Measurements from ENCODE around the gene IGFN1.
A peak's percentile ranks its signal among the peaks of the same experiment; 100 is the strongest.

IGFN1 gene

DNA sequence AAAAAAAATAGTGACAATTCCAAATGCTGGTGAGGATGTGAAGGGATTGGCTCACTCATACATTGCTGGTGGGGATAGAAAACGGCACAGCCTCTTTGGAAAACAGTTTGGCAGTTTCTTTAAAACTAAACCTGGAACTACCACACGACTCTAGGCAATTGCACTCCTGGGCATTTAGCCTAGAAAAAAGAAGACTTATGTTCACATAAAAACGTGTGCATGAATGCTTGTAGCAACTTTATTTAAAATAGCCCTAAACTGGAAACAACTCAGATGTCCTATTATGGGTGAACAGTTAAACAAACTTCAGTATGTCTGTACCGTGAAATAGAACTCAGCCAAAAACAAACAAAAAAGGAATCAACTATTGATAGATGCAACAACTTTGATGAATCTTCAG, 26.9 kb upstream of the IGFN1 start:
- DNase-seq (ENCODE audit: low read depth in 2 of 2): no peak

DNA sequence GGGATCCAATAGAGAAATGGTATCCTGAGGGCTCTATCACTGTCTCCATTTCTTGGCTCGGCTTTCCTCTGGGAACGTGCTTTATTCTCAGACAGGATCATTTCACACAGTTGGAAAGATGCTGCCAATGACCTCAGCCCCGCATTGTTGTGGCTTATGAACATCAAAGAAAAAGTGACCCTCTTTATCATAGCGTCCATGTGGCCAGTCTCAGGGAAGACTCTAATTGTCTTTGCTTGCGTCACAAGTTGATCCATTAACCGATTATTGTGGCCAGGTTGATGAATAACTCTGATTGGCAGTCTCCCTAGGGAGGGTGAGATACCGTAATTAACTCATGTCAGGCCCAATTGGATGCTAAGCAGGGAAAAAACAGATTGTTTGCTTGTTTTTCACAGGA, 26.0 kb upstream of the IGFN1 start:
- DNase-seq (ENCODE audit: low read depth in 2 of 2): no peak

DNA sequence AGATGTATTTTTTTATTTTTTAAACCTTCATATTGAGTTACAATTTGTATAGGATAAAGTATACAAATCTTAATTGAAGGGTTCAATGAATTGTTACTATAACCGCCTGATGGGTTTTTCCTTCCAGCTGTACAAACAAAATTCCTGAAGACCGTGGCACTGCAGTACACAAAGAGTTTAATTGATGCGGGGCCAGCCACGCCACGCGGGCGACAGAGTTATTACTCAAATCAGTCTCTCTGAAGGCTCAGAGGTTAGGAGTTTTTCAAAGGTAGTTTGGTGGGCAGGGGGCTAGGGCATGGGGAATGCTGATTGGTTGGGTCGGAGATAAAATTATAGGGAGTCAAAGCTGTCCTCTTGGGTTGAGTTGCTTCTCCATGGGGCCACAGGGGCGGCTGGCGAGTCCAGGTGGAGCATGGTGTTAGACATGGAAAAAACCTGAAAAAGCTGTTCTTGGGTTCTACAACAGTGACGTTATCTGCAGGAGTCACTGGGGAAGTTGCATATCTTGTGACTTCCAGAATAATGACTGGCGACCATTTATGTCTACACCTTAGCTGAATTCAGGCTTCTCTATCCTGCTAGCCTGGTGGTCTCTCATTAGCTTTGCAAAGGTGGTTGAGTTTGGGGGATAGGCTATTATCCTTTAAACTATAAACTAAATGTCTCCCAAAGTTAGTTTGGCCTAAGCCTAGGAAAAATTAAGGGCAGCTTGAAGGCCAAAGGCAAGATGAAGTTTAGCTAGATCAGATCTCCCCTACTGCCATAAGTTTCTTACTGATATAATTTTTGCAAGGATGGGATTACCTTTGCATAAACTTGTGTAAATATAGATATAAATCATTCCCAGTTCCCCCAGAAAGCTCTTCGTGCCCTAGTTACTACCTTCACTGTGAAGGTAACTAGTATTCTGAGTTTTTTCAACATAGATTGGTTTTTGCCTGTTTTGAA, 23.3 kb upstream of the IGFN1 start:
- DNase-seq (ENCODE audit: low read depth in 2 of 2): no peak

DNA sequence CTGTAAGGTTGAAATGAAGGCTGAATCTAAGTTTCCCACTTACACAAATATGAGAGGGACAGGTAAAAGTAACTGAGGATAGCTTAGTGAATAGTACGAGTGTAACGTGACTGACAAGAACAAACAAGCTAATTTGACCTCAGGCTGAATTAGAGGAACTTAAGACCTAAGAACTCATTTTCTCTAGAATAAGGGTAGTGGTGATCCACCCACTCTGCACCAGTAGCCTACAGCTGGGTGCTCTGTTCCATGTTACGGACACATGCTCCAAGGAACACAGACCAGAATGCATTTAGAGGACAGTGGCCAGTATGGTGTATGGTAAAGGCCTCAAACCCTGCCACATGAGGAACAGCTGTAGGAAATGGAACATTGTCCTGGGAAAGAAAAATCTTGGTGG, 21.4 kb upstream of the IGFN1 start:
- DNase-seq (ENCODE audit: low read depth in 2 of 2): no peak

DNA sequence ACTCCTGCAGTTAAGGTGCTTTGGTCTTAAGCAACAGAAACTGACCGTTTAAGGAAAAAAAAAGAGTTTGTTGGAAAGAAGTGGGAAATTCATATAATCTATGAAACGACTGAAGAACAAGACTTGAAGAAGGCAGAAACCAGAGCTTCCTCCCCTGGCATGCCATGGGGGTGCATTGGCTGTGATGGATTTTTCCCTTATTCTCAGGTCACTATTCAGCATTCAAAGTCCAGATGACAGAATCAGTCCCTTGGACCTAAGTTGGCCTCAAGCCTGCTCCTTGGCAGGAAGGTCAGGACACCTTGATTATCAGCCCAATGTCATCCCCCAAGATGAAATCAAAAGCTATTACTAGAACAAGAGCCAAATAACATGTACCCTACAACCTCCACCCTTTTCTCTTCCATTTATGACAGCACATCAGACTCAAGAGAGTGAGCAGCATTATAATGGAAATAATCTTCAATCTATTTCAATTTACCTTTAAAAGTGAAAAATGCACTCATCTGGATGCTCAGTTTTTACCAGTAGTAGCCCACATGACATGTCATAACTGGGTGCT, 20.6 kb upstream of the IGFN1 start:
- DNase-seq (ENCODE audit: low read depth in 2 of 2): no peak

DNA sequence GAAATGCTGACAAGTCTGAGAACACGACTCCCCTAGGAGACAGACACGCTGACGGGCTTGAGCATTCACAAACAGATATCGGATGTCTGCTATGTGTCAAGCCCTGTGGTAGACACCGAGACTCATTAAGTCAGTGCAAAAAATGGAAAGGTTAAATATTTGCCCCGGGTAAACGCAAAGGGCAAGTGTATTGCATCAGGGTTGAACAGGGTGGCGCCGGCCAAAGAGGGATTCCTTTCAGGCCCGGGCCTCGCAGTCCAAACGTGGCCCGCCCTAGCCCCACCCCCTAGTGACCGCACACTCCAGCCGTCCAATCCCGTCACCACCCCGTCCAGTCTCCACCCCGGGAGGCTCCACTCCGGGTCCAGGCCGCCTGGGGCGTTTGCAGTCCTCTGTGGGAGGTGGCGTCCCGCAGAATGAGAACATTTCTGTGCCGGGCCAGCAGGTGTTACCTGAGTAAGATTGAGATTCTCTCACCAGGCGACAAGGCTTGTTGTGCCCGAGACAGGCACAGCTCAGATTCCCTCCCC, 20.0 kb upstream of the IGFN1 start:
- DNase-seq (ENCODE audit: low read depth in 2 of 2): peak; percentile 21 to 65

DNA sequence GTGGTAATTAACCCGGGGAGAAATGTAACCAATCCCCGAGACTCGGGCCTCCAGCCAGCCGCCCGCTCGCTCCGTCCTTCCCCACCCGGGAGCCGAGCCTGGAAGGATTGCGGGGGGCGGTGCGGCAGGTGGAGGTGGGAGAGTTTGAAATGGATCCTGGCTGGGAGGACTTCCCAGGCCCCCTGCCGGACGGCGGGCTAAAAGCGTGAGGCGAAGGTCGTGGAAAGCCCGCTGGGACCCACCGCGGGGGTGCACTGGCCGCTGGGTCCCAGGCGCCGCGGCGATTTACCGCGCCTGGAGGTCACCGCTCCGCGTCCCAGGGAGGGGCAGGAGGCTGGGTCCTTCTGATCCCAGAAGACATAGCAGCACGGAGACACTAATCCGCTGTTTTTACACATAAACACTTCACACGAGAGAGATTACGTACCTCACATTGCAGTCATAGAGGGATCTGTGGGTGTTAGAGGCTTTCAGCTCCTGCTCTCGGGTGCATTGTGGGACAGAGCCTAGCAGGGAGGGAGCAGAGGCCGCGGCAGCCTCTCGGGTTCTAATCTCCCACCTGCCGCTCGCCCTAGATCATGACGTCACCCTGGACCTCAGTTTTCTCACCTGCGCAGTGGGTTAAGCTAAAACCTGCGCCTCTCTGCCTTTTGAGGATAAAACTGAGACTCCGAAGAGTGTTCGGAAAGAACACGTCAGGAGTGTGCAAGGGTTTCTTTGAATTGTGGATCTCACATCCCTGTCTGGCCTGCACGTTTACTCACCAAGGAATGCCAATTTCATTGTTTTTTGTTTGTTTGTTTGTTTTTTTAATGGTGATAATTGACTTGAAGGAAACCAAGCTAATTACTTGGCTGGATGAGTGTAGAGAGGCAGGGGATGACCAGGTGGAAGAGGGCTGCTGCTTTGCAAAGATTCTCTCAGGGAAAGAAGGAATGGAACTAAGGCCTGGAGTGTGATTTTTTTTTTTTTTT, 19.3 kb upstream of the IGFN1 start:
- DNase-seq (ENCODE audit: low read depth in 2 of 2): peak in 1 of 2 donors; percentile 17

DNA sequence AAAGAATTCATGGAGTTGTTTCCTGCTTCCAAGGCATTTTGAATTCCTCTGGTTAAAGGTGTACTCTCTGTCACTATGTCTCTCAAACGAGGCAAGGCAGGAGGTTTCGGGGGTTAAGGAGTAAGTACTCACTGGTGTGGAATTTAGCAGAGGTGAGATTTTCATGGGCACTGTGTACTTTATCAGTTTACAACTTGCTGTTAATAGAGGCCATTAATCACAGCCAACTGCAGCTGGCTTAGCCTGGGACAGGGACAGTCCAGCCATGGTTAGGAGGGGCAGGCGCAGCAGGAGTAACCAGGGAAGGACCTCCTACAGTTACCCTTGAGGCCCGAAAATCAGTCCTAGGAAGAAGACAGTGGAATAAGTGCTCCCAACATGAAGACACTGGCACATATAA, 18.3 kb upstream of the IGFN1 start:
- DNase-seq (ENCODE audit: low read depth in 2 of 2): no peak

DNA sequence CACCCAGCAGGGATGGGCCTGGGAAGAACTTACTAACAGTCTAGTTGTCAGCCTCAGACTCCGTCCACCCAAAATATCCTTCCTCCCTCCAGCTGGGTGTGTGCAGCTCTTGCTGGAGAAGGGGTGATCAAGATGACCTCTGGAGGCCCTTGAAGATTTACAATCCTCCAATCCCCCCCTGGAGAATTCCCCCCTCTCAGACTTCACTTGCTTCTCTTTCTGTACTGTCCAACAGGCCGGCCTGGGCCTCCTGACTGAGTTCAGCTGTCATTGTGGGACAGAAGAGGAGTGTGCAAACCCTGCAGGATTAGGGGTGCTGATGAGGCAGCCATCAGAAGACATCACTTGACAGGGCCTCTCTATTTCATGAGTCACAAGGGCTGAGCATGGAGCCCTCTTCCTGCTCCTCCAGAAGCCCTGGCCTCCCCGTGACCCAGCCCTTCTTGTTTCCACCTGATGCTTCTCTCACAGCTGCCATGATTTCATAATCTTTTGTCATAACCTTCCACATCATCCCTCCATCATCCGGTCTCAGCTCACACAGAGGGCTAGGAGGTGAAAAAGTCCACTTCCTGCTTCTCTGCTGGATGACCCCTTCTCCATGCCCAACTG, 17.5 kb upstream of the IGFN1 start:
- DNase-seq (ENCODE audit: low read depth in 2 of 2): no peak

DNA sequence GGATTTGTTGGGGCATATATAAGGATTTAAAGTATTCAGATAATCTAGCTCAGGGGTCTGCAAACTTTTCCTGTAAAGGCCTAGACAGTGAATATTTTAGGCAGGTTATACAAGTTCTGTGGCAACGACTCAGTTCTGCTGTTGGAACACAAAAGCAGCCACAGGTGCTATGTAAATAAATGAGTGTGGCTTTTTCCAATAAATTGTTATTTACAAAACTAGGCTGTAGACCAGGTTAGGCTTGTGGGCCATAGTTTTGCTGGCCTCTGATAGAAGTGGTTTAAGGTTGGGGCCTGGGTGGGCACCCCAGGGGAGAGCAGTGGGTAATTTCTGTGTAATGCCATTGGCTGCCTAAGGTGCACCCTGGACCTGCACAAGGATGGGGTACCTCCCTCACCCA, 16.9 kb upstream of the IGFN1 start:
- no peak for DNase-seq (ENCODE audit: low read depth in 2 of 2)

DNA sequence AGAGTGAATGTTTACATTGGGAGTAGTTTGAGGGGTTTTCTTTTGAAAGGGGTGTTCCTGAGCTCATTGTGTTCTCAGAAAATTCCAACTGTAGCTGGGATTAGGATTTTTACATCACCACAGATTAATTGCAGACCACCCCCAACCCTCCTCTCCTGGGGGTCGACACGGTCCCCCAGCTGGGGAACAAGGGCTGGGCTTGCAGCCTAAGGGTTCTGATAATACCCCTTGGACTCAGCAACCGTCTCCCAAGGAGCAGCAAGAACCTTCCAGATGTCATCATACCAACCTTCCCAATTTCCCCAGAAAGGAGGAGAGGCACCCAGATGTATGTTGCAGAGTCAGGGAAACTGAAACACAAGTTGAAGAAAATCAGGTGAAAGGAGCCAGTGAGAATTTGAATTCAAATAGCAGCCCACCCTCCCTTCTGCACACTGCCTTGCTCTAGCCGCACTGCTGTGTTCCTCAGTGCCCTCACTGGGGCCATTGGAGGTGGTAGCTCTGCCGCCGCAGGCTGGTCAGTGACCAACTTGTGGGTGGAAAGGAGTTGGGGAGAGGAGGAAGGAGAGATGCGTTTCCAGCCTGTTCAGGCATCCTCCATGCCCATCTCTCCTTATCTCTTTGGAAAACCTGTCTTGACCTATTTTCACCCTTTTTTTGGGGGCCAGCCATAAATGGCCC, 14.7 kb upstream of the IGFN1 start:
- no peak for DNase-seq (ENCODE audit: low read depth in 2 of 2)

DNA sequence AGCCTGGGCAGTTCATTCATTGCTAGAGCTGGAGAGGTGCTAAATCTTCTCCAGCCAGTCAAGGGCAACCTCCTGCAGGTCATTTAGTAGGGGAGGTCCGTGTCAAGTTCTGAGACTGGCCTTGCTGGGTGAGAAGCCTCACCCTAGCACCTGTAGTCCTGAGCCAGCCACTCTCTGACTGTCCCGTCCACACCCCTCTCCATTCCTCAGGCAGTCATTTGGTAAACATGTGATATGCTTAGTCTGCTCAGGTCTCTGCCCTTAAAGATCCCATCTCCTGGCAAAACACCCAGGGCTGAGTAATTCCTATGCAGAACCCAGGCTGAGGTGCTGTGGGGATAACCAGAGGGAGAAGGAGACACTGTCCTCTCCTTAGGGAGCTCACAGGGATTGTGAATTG, 13.7 kb upstream of the IGFN1 start:
- DNase-seq (ENCODE audit: low read depth in 2 of 2): no peak

DNA sequence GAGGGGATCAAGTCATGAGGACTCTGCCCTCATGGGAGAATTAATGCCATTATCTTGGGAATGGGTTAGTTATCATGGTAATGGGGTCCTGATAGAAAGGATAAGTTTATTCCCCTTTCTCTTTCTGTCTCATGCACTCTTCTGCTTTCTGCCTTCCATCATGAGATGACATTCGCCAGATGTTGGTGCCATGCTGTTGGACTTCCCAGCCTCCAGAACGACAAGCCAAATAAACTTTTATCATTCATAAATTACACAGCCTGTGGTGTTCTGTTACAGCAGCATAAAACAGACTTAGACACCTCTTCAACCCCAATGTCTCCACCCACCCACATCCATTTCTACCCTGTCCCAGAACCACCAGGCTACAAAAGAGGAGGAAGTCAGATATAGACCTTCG, 11.9 kb upstream of the IGFN1 start:
- DNase-seq (ENCODE audit: low read depth in 2 of 2): no peak

DNA sequence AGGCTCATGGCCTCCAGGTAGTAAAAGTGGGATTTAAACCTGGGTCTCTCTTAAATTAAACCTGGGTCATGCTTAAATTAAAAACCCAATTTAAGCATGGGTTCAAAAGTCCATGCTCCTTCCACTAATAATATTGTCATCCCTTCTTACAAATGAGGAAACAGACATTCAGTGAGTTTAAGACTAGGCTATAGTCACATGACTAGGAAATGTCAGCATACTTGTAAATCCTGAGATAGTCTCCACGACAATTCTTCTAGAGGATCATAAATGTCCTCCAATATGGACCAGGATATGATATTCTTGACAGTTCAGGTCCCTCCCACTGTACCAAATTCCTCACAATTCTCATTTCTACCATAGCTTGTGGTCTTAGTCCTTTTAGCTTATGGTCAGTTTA, 10.5 kb upstream of the IGFN1 start:
- no peak for DNase-seq (ENCODE audit: low read depth in 2 of 2)

DNA sequence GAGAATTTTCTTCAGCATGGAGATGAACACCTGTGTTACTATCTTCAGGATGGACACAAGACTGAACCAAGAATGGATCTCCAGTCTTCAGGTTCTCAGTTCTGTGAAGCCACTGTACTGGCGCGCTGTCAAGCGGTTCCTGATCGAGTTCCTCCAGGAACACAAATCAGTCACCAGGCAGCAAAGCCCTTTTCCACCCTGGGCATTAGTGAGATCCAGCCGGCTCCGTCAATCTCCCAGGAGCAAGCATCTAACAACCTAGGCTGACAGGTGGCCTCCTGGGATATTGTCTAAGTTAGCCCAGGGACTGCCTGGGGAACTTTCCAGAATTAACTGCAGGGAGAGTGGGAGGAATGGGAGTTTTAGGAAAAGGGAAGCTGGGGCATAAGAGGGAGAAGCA, 9.7 kb upstream of the IGFN1 start:
- no peak for DNase-seq (ENCODE audit: low read depth in 2 of 2)

DNA sequence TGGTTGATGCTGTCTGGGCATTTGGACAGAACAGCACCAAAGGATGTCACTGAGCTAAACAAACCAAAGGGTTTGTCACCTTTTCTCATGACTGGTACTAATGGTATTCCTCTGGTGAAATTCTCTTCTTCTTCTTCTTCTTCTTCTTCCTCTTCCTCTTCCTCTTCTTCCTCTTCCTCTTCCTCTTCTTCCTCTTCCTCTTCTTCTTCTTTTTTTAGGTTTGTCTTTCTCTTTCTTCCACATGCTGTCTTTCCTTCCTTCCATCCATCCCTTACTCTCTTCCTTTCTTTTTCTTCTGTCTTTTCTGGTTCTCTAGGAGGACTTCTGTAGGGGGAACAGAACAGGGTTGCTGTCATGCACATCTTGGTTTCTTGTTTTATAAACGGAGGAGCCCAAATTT, 9.3 kb upstream of the IGFN1 start:
- DNase-seq (ENCODE audit: low read depth in 2 of 2): no peak

DNA sequence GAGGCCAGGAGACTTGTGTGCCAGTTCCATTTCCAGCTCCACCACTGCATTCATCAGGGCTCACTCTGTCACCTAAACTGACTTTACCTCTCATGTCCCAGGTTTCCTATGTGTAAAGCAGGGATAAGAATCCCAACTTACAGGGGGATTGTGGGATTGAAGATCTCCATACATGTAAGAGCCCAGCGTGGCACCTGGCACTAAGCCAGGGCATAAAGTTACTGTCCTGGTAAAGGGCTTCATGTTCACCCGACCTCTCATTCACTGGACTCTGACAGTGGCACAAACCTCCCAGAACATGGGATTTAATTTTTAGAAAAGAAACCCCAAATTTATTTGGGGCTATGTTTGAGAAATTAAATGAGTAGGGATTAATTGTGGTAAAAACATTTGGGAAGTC, 8.9 kb upstream of the IGFN1 start:
- no peak for DNase-seq (ENCODE audit: low read depth in 2 of 2)

DNA sequence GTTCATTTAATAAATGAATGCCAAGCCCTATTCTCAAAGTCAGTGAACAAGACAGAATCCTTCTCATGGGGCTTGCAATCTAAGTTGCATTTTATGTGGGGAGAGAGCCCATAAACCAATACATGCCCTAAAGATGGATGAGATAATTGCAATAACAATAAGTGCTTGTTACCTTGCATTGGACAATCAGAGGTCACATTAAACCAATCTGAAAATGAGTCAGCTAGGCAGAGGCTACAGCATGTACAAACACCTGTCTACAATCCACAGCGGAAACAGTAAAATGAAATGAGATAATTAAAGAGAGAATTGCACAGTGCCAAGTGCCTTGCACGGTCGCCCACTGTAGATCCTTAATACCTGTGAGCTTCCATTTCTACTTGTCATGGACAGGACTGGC, 7.4 kb upstream of the IGFN1 start:
- no peak for DNase-seq (ENCODE audit: low read depth in 2 of 2)

DNA sequence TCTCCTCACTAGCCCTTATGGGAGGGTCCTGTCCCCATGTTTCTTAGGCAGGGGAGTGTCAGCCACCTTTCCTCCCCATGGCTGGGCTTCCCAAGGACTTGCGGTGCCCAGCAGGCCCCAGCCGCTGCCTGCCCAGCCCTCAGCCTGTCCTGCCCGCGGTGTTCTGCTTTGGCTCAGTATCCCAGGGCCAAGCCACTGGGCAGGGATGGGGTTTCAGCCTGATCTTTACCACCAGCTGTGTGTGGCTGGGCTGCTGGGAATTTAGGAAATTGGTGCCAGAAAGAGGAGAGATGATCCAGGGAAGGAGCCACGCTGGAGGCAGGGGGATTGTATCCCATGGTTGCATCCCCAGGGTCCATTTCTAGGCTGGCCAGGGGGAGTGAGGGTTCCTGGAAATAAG, 6.9 kb upstream of the IGFN1 start:
- DNase-seq (ENCODE audit: low read depth in 2 of 2): no peak

DNA sequence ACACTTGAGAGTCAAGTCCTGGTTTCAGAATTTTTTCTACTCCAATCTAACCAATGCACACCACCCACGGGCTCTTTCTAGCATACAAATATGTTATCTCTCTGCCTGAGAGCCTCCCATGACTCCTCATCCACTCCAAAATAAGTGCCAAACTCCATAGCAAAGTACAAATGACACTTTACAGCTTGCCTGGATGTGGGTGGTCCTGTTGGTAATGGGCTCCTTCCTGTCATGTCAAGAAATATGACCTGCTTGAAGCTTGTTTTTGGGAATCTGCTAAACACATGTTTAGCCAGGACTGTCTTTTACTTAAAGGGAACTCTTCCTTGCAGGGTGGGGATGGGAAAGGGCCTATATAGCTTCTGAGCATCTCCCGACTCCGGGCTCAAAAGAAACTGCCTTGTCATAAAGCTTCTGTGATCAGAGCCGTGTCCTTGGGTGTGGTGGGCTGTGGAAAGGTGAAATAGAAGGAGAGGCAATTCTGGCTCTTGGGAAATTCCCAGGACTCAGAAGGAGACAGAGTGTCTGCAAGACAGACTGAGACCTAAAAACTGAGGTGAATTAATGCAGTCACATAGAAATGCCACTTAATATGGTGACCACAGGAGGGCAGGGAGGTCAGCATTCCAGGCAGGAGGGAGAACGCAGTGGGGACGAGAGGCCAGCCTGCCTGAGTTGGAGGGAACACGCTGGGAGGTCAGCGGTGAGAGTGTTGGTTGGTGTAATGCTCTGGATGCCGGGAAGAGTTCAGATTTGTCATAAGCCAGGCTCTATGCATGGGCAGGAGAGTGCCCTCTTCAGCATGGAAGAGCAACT, 6.1 kb upstream of the IGFN1 start:
- no peak for DNase-seq (ENCODE audit: low read depth in 2 of 2)
